ENCODE data around the gene AXIN2.
"Not testable (repeated sequence)": the region's sequence is repeated elsewhere in the genome, so short reads cannot be mapped to it uniquely, and the experiment has no call there.

AXIN2 gene

GRCh38 chr17:65515512-65515911 lies 45.9 kb downstream of the AXIN2 start:
- no peaks in the 10 kb centered on the region for H3K4me1 Mint-ChIP-seq (ENCODE audit: low read depth)
- H3K36me3 Mint-ChIP-seq (ENCODE audit: low read depth): no peaks in the 10 kb centered on the region
- no peak overlapping the region for H3K4me3 Mint-ChIP-seq
- no peak overlapping the region for H3K27ac Mint-ChIP-seq
- no peaks in the 10 kb centered on the region for H3K9me3 Mint-ChIP-seq
- peaks cover 5% of the 10 kb centered on the region for H3K27me3 Mint-ChIP-seq
- intact Hi-C loops (cut with micrococcal nuclease): no loop called here

DNA sequence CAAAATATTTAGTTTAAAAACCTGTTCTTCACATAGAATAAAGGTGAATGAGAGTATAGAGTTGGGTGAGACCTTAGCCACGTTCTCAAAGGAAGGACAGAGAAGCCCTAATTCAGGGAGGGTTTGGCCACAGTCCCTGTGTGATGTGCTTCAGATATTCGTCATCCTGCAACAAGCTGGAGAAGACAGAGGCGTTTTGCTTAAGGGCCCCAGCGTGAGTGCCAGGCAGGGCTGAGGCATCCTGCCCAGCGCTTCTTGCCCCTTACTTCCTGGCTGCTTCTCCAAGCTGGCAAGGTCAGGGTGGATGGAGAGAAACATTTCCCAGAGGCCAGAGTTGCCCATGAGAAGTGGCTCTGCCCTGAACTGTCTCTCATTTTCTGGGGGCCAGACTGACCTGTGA lies 46.9 kb downstream of the AXIN2 start:
- peaks cover 5% of the 10 kb centered on the region for H3K27me3 Mint-ChIP-seq
- H3K36me3 Mint-ChIP-seq (ENCODE audit: low read depth): no peaks in the 10 kb centered on the region
- intact Hi-C loops (cut with micrococcal nuclease): no loop called here
- H3K27ac Mint-ChIP-seq: no peak overlapping the region
- H3K9me3 Mint-ChIP-seq: no peaks in the 10 kb centered on the region
- H3K4me1 Mint-ChIP-seq (ENCODE audit: low read depth): no peaks in the 10 kb centered on the region
- no peak overlapping the region for H3K4me3 Mint-ChIP-seq

DNA sequence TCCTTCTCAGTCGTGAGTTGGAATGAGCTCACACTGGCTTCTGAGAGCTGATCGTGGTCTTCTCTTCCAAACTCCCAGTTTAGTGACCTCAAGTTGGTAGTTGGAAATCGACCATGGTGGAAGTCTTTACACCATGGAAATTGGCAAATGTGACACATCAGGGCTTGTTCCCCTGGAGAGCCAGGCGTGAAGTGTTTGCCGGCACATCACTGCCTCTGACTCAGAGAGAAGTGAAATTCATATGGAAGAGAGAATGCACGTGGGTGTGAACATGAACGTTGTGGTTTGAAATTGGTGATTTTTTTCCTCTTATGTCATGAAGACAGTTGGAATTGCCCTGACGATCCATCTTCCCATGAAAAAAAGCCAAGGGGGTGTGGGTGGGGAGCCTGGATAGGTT lies 47.4 kb downstream of the AXIN2 start:
- Mint-ChIP-seq H3K4me1 (ENCODE audit: low read depth) (no peaks in the 10 kb centered on the region), H3K27ac (no peak overlapping the region), H3K27me3 (peaks cover 5% of the 10 kb centered on the region), H3K9me3 (no peaks in the 10 kb centered on the region), H3K4me3 (no peak overlapping the region), H3K36me3 (ENCODE audit: low read depth) (no peaks in the 10 kb centered on the region)
- intact Hi-C loops (cut with micrococcal nuclease): no loop called here

GRCh38 chr17:65511316-65511715 lies 50.1 kb downstream of the AXIN2 start:
- Mint-ChIP-seq H3K36me3 (ENCODE audit: low read depth) (no peaks in the 10 kb centered on the region), H3K9me3 (no peaks in the 10 kb centered on the region), H3K27ac (no peak overlapping the region), H3K4me3 (no peak overlapping the region), H3K4me1 (ENCODE audit: low read depth) (no peaks in the 10 kb centered on the region), H3K27me3 (peaks cover 3% of the 10 kb centered on the region)
- intact Hi-C loops (cut with micrococcal nuclease): no loop called here

DNA sequence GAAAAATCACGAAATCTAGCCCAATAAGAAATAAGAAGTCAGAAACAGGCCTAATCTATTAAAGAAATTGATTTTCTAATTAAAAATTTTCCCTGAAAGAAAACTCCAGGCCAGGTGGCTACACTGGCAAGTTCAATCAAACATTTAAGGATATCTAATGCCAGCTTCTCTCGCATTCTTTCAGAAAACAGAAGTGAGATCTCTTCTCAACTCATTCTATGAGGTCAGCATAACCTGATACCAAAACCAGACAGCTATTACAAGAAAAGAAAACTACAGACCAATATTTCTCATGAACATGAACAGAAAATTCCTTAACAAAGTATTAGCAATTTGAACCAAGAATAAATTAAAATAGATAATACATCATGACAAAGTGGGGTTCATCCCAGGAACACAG lies 52.4 kb downstream of the AXIN2 start:
- H3K27me3 Mint-ChIP-seq: no peaks in the 10 kb centered on the region
- H3K36me3 Mint-ChIP-seq (ENCODE audit: low read depth): no peaks in the 10 kb centered on the region
- intact Hi-C loops (cut with micrococcal nuclease): no loop called here
- H3K9me3 Mint-ChIP-seq: no peaks in the 10 kb centered on the region
- no peaks in the 10 kb centered on the region for H3K4me1 Mint-ChIP-seq (ENCODE audit: low read depth)
- no peak overlapping the region for H3K27ac Mint-ChIP-seq
- H3K4me3 Mint-ChIP-seq: no peak overlapping the region

DNA sequence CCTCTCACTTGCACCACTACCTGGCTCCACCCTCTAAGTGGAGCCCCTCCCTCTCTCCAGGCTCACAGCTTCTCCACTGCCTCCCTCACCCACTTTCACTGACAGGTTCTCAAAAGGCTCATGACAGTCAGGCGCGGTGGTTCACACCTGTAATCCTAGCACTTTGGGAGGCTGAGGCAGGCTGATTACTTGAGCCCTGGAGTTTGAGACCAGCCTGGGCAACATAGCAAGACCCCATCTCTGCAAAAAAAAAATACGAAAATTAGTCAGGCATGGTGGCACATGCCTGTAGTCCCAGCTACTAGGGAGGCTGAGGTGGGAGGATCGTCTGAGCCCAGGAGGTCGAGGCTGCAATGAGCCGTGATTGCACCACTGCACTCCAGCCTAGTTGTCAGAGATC lies 56.8 kb downstream of the AXIN2 start:
- H3K4me1 Mint-ChIP-seq (ENCODE audit: low read depth); intact Hi-C loops (cut with micrococcal nuclease): not testable (repeated sequence)

GRCh38 chr17:65504141-65504540 lies 57.3 kb downstream of the AXIN2 start:
- intact Hi-C loops (cut with micrococcal nuclease): no loop called here
- Mint-ChIP-seq H3K4me1 (ENCODE audit: low read depth) (no peaks in the 10 kb centered on the region), H3K27ac (no peak overlapping the region), H3K4me3 (no peak overlapping the region), H3K9me3 (peaks cover 11% of the 10 kb centered on the region), H3K27me3 (peaks cover 3% of the 10 kb centered on the region), H3K36me3 (ENCODE audit: low read depth) (no peaks in the 10 kb centered on the region)

More for the DNA sequence above, 56.8 kb downstream of the AXIN2 start:
- not testable (repeated sequence) for H3K27ac Mint-ChIP-seq; H3K36me3 Mint-ChIP-seq (ENCODE audit: low read depth); H3K9me3 Mint-ChIP-seq; H3K27me3 Mint-ChIP-seq; H3K4me3 Mint-ChIP-seq

GRCh38 chr17:65503557-65503956 lies 57.9 kb downstream of the AXIN2 start:
- no peaks in the 10 kb centered on the region for H3K36me3 Mint-ChIP-seq (ENCODE audit: low read depth)
- H3K27me3 Mint-ChIP-seq: peaks cover 3% of the 10 kb centered on the region
- H3K27ac Mint-ChIP-seq: no peak overlapping the region
- no peak overlapping the region for H3K4me3 Mint-ChIP-seq
- peaks cover 11% of the 10 kb centered on the region for H3K9me3 Mint-ChIP-seq
- H3K4me1 Mint-ChIP-seq (ENCODE audit: low read depth): no peaks in the 10 kb centered on the region
- intact Hi-C loops (cut with micrococcal nuclease): no loop called here

DNA sequence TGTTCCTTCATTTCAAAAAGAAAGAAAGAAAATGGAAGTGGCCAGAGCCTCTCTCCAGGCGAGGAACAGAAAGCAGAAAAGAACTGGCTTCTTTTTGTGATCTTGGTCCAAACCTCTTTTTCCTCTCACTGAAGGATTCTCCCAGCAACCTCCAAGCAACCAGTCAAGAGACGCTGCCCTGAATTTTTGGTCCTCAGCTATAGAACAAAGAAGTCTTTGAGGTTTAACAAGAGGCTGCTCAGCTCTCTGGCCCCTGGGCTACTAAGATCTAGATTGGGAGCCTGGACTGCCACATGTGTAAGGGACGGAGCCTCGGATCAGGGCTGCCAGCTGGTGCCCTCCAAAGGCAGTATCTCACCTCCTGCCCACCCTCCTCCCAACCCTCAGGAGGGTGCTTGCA lies 62.6 kb downstream of the AXIN2 start:
- Mint-ChIP-seq H3K4me1 (ENCODE audit: low read depth) (no peaks in the 10 kb centered on the region), H3K27ac (no peak overlapping the region)
- intact Hi-C loops (cut with micrococcal nuclease): no loop called here

GRCh38 chr17:65496801-65497200 lies 64.6 kb downstream of the AXIN2 start:
- H3K27ac Mint-ChIP-seq: no peak overlapping the region
- intact Hi-C loops (cut with micrococcal nuclease): no loop called here
- H3K9me3 Mint-ChIP-seq: peaks cover 11% of the 10 kb centered on the region
- peaks cover 20% of the 10 kb centered on the region for H3K27me3 Mint-ChIP-seq
- no peak overlapping the region for H3K4me3 Mint-ChIP-seq
- no peaks in the 10 kb centered on the region for H3K36me3 Mint-ChIP-seq (ENCODE audit: low read depth)
- no peaks in the 10 kb centered on the region for H3K4me1 Mint-ChIP-seq (ENCODE audit: low read depth)

More for the DNA sequence above, 62.6 kb downstream of the AXIN2 start:
- H3K36me3 Mint-ChIP-seq (ENCODE audit: low read depth): no peaks in the 10 kb centered on the region
- no peak overlapping the region for H3K4me3 Mint-ChIP-seq
- H3K27me3 Mint-ChIP-seq: peaks cover 20% of the 10 kb centered on the region
- H3K9me3 Mint-ChIP-seq: peaks cover 11% of the 10 kb centered on the region

- Mint-ChIP-seq H3K4me1 (ENCODE audit: low read depth) (no peaks in the 10 kb centered on the region), H3K27ac (no peak overlapping the region), H3K27me3 (peaks cover 20% of the 10 kb centered on the region), H3K36me3 (ENCODE audit: low read depth) (no peaks in the 10 kb centered on the region), H3K9me3 (peaks cover 11% of the 10 kb centered on the region), H3K4me3 (no peak overlapping the region)
- intact Hi-C loops (cut with micrococcal nuclease): no loop called here
Measured at GRCh38 chr17:65495122-65496055, 66.1 kb downstream of the AXIN2 start.

GRCh38 chr17:65489413-65490155 lies 71.9 kb downstream of the AXIN2 start:
- Mint-ChIP-seq H3K27ac (no peak overlapping the region), H3K9me3 (no peaks in the 10 kb centered on the region), H3K27me3 (peaks cover 1% of the 10 kb centered on the region), H3K4me3 (no peak overlapping the region), H3K4me1 (ENCODE audit: low read depth) (no peaks in the 10 kb centered on the region), H3K36me3 (ENCODE audit: low read depth) (no peaks in the 10 kb centered on the region)
- intact Hi-C loops (cut with micrococcal nuclease): no loop called here

GRCh38 chr17:65488665-65489064 lies 72.8 kb downstream of the AXIN2 start:
- H3K36me3 Mint-ChIP-seq (ENCODE audit: low read depth): no peaks in the 10 kb centered on the region
- no peaks in the 10 kb centered on the region for H3K4me1 Mint-ChIP-seq (ENCODE audit: low read depth)
- intact Hi-C loops (cut with micrococcal nuclease): no loop called here
- no peak overlapping the region for H3K27ac Mint-ChIP-seq
- peaks cover 5% of the 10 kb centered on the region for H3K9me3 Mint-ChIP-seq
- no peak overlapping the region for H3K4me3 Mint-ChIP-seq
- H3K27me3 Mint-ChIP-seq: peaks cover 1% of the 10 kb centered on the region

GRCh38 chr17:65487990-65488389 lies 73.5 kb downstream of the AXIN2 start:
- no peak overlapping the region for H3K27ac Mint-ChIP-seq
- peaks cover 10% of the 10 kb centered on the region for H3K9me3 Mint-ChIP-seq
- no peak overlapping the region for H3K4me3 Mint-ChIP-seq
- H3K36me3 Mint-ChIP-seq (ENCODE audit: low read depth): no peaks in the 10 kb centered on the region
- H3K27me3 Mint-ChIP-seq: peaks cover 1% of the 10 kb centered on the region
- intact Hi-C loops (cut with micrococcal nuclease): no loop called here
- H3K4me1 Mint-ChIP-seq (ENCODE audit: low read depth): no peaks in the 10 kb centered on the region

Data from dendritic cell treated with granulocyte-macrophage colony-stimulating factor and Interleukin-4, amounts not matched to agents 40 ng/mL and 50 ng/mL, for 4 days (primary cell).